Stimulated activated CD4-positive, alpha-beta T cell treated with anti-CD3 and anti-CD28 coated beads, Interleukin-4, amount 100 ng/mL, for 4 hours (primary cell): ENCODE data around the gene PRRG3.
"Not testable (repeated sequence)": the region's sequence is repeated elsewhere in the genome, so short reads cannot be mapped to it uniquely, and the experiment has no call there.

Experiments
- DNase-seq, 2 experiments: peaks; one replicate each; pipeline ENCODE4 v3.0.0-alpha.2; 2020

The PRRG3 gene

DNA sequence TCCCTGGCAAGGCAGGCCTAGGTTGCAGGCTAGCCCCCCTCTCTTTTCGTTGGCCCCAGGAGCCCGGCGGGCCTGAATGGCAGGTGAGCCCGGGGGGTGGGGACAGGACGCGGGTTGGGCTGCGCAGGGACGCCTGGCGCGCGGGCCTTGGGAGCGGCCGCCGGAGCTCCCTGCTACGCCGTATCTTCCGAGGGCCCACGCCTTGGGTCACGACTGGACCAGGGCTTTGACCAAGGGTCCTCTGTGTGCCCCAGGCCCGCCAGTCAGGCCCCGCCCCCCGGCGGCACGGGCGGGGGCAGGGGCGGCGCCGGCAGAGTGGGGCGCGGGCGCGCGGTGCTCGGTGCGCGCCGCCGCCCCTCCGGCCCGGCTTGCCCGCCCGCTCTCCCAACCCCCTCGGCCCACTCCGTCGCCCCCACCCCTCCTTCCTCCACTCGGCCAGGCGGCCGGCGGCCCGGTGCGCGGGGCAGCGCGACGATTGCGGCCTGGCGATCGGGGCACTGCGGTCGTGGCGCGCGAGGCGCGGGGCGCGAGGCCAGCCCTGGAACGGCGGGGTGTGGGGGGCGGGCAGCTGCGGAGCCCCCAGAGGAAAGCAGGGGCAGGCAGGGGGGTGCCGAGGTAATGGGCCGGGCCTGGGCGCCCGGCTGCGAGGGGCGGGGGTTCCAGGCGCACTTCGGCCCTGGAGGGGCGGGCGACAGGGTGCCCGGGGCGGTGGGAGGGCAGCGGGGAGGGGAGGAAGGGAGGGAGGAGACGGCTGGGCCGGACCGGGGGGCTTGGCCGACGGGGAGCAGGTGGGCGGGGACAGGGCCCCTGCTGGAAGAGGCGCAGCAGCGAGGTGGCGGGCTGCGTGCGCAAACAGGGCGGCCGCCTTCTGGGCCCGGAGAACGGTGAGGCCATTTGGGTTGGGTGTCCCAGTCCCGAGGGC lies at the start of gene PRRG3:
TSS of gene PRRG3 (plus strand) at position 798 of the 922 bp plus-strand sequence. CDS start 3,357 bp downstream, outside the sequence.
- no peak for DNase-seq

GRCh38 chrX:151675121-151675746 lies 20.0 kb upstream of the PRRG3 start:
- no peak for DNase-seq

DNA sequence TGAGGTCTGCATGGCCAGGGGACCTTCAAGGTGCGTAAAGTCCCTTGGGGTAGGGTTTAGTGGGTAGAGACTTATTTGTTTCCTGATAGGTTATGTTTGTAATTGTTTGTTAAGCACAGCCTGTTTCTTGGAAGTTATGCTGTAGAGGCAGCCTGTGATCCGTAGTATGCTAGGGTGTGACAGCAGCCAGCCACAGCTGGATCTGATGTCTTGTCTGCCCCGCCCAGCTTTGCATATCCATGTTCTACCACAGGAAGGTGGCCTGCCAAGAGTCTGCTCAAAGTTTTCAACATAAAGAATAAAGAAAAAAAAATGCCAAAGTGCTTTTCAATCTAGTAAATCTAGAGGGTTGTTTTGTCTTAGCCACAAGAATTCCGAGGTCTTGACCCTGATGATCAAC lies 19.1 kb upstream of the PRRG3 start:
- DNase-seq, result no peak

DNA sequence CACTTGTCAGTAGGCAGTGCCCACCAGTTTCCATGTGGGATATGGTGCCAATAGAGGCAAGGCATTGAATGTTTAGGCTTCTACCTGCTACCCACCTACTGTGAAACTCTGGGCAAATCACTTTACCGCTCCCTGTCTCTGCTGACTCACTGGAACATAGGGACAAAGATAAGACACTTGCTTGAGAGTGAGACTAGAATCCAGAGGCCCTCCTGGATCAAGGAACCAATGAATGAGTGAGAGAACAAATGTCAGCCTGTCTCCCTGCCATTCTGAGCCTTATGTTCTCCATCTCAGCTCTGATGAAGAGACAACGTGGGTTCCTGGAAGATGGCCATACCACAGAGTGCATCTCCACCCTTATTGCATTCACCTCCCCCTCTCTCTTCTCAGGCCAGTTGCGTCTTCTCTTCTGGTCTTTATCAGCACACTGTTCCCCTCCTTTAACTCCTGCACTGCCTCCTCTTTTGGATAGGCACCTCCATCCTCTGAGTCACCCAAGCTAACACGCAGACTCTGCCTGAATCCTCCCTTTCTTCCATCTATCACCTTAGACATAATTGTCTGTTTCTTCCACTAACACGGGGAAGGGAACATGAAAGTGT lies 15.4 kb upstream of the PRRG3 start:
- DNase-seq, result no peak

- peak; percentile 20 to 46 for DNase-seq
These were observed 14.5 kb upstream of the PRRG3 start for GRCh38 chrX:151680805-151681204.

GRCh38 chrX:151687635-151688034 lies 7.6 kb upstream of the PRRG3 start:
- DNase-seq, result no peak

GRCh38 chrX:151688695-151689094 lies 6.6 kb upstream of the PRRG3 start:
- DNase-seq, result no peak

DNA sequence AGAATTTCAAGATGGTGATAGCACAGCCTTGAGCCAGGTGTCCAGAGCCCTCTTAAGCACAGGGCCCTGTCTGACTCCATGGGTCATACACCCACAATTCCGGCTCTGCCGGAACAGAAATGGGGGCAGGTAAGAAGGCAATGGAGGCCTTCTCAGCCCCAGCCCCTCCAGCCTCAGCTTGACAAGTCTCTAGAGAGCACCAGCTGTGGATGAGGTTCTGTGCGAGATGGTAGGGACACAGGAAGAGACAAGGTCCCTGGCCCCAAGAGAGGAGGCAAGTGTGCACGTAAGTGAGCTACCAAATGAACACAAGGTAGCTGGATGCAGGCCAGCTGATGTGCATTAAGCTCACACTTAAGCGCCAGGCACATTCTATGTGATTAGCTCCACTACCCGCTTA lies 2.4 kb upstream of the PRRG3 start:
- no peak for DNase-seq

- DNase-seq, result no peak
These were observed 1.1 kb upstream of the PRRG3 start for GRCh38 chrX:151694121-151694520.

- no peak for DNase-seq
These were observed 504 bp downstream of the PRRG3 start for GRCh38 chrX:151695583-151696340.

GRCh38 chrX:151697082-151697481 lies 1.8 kb downstream of the PRRG3 start:
- DNase-seq, result not testable (repeated sequence)

GRCh38 chrX:151697522-151697921 lies 2.3 kb downstream of the PRRG3 start:
- DNase-seq, result no peak

DNA sequence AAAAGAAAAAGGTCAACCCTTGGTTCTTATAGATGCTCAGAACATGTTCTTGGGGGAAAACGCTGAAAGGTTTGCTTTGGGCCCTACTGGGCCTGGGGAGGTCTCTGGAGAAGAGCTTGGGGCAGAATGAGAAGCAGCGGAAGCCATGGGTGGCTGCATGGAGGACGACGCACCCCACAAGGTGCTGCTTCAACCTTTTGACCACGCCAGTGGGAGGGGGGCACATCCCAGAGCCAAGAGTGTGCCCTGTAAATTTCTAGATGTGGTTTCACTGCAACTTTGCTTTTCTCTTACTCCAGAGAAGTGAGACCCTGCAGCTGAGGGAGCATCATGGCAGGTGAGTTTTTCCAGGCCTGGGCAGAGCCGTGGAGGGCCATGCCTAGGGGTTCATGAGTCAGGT lies 3.2 kb downstream of the PRRG3 start:
- no peak for DNase-seq

- DNase-seq, result no peak
These were observed 4.5 kb downstream of the PRRG3 start for GRCh38 chrX:151699746-151700145.

- no peak for DNase-seq
These were observed 5.3 kb downstream of the PRRG3 start for GRCh38 chrX:151700581-151700980.

DNA sequence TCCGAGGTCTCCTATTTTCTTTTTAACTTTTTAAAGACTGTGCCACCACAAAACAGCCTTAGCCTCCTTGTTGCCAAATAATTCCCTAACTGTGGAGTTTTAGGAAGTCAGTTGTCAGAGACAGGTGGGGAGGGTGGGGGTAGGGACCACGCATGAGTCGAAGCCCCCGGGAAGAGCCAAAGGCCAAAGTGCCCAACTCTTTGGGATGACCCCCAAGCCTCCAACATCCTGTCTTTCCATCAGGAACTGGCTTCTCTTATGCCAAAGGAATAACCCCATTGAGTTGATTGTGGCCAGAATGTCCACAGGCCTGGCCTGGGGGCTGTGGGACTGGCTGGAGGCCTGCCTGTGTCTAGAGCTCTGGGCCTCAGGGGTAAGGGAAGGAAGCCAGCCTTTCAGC lies 5.8 kb downstream of the PRRG3 start:
- DNase-seq, result no peak

DNA sequence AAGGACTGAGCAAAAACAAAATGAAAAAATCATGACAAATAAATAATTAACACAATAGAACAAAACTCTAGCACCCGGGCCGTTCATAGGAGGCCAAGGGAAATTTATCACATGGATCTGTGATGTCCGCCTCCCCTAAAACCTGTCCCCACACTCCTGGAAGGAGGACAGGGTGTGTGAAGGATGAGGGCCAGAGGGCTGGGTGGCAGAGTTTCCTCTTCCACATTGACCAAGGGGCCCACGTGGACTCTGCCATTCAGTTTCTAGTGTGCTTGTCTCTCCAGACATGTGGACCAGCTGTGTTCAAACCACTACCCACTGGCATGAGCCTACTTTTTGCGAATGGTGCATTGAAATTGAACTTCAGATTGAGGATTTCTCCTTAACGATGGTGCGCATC lies 6.3 kb downstream of the PRRG3 start:
- DNase-seq, result no peak

DNA sequence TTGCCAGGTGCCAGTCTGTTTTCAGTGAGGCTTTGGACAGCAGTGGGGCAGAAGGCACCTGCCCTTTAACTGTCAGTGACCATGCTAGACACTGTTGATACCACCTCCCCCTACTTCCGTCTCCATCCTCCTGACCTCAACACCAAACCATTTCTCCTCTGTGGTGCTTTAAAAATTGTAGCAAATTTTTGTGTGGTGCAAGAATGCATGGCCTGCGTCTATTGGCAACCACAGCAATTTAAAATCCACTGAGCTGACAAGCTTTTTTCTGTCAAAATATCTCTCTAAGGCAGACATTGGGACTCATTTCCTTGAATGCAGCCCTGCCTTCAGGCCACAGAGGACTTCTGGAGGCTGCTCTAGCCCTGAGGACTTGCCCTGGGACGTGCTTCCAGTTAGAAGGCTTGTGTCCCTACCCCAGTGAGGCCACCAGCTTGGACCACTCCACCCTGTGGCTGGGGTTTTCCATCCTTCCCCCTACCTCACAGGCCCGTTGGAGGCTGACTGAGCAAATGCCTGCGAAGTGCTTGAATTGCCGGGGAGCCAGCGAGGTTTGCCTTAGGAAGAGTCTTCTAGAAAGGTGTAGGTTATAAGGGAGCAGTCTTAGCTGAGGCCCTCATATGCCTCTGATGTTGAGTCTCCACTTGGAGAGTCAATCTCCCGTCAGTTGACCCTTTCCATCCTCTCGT lies 6.9 kb downstream of the PRRG3 start:
- DNase-seq, result no peak

GRCh38 chrX:151702741-151703340 lies 7.6 kb downstream of the PRRG3 start:
- no peak for DNase-seq

GRCh38 chrX:151703487-151703886 lies 8.2 kb downstream of the PRRG3 start:
- DNase-seq, result no peak

DNA sequence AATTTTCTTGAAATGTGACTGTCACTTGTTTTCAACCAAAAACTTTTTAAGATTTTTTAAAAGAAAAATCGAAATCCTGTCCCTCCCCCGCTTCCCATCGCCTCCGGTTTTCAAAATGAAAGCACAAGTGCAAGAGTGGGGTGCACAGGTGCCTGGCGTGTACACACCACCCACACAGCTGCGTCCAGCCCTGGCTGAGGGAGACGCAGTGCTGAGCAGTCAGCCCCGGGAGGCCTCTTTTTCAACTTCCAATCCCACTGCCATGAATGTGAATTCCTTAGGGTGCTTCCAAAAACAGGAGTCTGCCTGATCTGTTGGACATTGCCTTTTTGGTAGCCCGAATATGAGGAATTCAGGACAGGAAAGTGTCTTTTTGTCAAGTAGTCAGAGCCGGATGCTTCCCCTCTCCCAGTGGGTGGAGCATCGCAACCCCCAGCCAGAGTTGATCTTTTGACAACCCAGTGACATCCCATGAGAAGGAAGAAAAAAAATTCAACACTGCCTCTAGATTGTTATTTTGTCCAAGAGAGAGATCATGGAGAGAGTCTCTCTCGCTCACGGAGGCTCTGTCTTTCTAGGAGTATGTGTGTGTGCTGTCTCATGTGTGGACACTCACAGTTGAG lies 8.9 kb downstream of the PRRG3 start:
- no peak for DNase-seq

GRCh38 chrX:151708821-151709220 lies 13.6 kb downstream of the PRRG3 start:
- DNase-seq, result no peak
